GM18517 (cell line): ENCODE measurements around the gene BMX.

Experiments
- ATAC-seq: cut with Tn5 transposase; IDR thresholded peaks from one replicate; pipeline ENCODE4 v1.9.1; 2021; ENCODE audit warnings: mild to moderate bottlenecking, moderate library complexity; ENCODE audit not compliant: unreplicated experiment

Gene BMX

GRCh38 chrX:15567886-15568616 is 67.4 kb downstream of the BMX start:
- ATAC-seq, result no peak

- no peak for ATAC-seq
Measured at GRCh38 chrX:15570145-15570544, 69.5 kb downstream of the BMX start.

DNA sequence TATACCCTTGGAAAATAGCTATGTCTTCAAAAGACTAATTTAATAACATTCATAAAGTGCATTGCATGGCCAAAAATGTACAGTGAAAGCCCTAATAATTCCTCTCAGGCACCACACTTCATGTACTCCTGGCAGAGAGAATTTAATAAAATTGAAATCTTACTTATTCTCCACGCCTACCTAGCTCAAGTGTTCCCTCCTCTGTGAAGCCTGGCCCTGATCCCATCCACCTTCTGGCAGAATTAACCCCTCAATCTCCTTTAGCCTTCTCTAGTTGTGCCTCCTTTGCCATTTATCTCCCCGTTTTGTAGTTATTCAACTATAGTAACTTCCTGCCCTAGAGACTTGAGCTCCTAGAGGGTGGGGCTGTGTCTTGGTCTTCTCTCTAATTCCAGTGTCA is 73.4 kb downstream of the BMX start:
- no peak for ATAC-seq

- ATAC-seq, result no peak
Measured at GRCh38 chrX:15576019-15576418, 75.4 kb downstream of the BMX start.

DNA sequence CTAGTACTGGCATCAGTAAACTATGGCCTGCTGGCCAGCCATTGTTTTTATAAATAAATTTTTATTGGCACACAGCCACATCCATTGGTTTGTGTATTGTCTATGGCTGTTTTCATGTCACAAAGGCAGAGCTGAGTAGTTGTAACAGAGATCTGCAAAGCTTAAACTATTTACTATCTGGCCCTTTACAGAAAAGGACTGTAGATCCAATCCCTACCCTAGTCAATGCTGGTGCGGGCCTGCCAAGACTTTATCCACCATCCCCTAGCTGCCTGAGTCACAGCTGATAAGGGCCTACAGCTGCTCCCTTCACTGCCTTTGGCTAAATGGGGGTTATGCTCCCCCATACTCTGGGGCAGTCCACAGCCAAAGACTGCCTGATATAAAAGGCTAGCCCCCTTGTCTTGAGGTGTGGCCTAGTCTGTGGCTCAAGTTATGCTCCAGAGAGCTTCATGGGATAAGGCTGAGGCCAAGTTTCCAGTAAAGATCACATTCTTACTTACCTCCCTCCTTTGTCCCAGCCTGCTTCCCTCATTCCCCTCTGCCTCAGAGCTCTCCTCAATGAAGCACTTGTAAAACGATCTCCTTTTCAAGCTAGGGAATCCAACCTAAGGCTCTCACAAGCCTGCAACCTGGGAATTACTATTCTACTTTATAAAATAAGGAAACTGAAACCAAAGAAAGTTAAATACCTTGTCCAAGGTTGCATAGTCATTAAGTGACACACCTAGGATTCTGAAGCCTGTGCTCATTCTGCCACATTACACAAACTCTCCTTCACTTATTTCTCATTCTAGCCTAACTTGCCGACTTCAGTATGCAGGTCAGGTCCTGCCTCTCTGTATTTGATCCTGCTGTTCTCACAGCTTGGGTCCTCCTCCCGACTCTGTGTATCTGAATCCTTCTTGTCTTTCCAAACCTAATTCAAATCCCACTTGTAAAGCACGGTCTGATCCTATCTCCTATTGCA is 79.5 kb downstream of the BMX start:
- no peak for ATAC-seq

DNA sequence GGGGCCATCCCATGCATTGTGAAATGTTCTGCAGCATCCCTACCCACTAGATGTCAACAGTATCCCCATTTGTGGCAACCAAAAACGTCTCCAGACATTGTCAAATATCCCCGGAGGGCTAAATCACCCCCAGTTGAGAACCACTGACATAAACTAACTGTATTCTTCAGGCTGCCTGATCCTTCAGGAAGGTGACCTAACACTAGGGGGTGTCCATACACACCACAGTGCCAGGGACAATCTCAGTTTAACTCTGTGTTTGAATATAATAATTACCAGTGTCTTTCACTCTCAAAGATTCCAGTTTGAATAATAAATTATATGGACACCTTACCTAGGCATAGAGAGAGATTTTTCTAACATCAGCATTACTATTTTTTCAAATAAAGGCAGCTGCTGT is 93.8 kb downstream of the BMX start:
- no peak for ATAC-seq

DNA sequence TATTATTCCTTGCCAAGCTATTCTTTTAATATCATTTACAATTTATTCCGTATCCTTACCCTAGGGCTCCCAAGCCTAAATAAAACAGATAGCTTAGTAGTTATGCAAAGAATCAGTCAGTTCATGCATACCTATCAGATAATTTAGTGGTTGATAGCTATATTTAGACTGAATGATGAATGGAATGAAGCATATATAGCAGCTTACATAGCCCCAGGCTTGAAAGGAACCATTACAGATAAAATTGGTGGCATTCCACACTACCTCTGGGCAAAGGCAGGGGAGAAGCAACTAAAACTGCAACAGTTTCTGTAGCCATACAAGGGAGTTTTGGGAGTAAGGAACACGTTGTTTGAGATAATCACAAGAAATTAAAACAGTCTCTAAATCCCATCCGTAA is 97.4 kb downstream of the BMX start:
- no peak for ATAC-seq

DNA sequence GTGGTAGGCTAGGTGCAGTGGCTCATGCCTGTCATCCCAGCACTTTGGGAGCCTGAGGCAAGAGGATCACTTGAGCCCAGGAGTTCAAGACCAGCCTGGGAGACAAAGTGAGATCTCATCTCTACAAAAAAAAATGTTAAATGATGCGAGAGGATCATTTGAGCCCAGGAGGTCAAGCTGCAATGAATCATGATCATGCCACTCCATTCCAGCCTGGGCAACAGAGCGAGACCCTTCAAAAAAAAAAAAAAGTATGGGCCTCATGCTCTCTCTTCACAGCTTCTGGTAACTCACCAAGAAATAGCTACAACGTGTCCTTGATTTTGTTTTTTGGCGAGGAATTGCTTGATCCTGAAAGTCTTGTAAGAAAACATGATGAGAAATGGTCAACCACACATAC is 98.9 kb downstream of the BMX start:
- ATAC-seq, result no peak

GRCh38 chrX:15600049-15600448 is 99.4 kb downstream of the BMX start:
- ATAC-seq, result no peak

DNA sequence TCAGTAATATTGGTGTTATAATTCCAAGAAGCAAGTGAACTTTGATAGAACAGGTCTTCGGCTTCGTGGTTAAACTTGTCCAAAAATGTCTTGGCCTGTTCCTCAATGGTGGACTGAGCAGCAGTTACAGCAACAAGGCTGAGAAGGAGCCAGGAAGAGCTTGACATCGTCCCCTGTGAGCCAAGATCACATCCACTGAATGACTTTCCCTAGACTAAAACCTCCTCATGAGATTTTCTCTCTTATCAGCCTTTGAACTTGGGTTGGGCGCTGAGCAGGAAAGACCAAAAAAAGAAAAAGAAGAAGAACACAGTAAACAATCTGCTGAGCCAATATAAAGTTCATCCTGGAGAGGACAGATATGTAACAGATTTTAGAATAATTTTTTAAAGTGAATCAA is 100.1 kb downstream of the BMX start, which contains the start of gene ACE2:
TSS of gene ACE2 (minus strand) at position 216 of the 400 bp plus-strand sequence. CDS start at position 167, 49 bp downstream.
- ATAC-seq, result no peak

DNA sequence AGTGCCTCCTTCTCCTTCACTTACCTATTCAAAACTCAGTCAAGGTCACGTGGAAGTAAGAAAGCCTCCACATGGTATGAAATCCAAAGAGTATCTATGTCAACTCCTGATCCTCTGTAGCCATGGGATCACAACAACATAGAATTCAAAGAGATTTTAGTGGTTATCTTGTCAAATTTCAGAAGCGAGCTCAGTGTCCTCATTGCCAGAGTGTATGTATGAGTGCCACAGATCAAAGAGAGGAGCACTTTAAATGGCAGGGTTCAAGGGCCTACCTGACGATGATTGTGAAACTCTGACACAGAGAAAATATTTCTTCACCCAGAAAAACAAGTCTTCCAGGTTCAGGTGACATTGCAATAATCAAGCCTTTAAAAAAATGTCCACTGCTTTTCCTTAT is 101.3 kb downstream of the BMX start:
- ATAC-seq, result no peak

GRCh38 chrX:15602761-15603160 is 102.2 kb downstream of the BMX start:
- no peak for ATAC-seq

DNA sequence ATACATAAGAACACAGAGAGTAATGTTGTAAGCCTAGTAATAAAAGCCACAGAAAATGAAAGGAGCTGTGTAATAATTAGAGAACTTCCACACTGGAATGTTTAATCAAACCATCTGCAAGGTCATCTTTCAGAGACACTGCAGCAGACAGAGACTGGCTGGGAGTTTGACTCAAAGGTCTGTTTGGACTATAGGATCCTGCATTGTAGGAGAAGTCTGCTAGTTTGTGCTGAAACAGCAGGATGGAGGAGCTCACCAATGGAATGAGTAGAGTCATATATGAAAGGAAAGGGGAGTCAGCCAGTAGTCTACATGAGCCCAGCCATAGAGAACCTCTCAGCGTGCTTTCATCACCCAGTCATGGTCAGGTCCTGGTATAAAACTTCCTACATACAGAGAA is 104.6 kb downstream of the BMX start:
- no peak for ATAC-seq
